GM21529 (cell line): Measurements from ENCODE around the gene RPS16.
"Not testable (repeated sequence)": the region's sequence is repeated elsewhere in the genome, so short reads cannot be mapped to it uniquely, and the experiment has no call there.

Experiments
- ATAC-seq: cut with Tn5 transposase; IDR thresholded peaks from one replicate; pipeline ENCODE4 v1.9.1; 2021; ENCODE audit not compliant: unreplicated experiment

The RPS16 gene

DNA sequence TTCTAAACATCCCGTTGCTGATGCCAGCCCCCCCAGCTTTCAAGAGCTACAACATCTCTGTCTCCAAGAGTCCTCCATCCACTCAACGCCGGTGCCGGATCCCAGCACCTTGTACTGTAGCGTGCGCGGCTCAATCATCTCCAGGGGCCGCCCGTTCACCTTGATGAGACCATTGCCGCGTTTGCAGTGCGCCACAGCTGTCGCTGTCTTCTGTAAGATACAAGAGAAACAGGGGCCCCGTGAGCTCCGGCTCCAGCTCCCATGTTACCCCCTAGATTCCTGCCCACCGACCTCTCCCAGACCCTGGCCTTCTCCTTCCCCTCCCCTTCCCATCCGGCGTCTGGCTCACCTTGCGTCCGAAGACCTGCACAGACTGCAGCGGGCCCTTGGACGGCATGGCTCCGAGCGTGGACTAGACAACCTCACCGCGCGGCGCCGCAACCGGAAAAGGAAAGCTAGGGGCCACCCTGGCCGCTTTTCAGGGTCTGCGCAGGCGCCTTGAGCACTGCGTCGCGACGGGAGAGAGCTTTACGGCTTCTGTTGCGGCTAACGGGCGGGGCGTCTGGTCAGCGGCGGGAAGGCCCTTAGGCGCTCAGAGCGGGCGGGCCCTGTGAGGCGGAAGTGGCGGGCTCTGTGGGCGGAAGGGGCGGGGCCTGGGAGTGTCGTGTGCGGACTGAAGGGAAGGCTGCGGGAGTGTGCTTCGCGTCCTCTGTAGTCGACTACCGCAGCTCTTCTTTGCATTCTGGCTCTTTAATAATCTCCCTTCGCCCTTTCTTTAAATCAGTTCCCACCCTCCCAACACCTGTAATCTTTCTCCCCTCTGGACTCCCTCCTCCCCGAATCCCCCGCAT, at the start of gene RPS16:
Gene RPS16, minus strand, starts transcription at position 451 of the 851 bp plus-strand sequence. Its CDS starts 54 bp downstream, at position 397.
- ATAC-seq = peak; percentile 79

DNA sequence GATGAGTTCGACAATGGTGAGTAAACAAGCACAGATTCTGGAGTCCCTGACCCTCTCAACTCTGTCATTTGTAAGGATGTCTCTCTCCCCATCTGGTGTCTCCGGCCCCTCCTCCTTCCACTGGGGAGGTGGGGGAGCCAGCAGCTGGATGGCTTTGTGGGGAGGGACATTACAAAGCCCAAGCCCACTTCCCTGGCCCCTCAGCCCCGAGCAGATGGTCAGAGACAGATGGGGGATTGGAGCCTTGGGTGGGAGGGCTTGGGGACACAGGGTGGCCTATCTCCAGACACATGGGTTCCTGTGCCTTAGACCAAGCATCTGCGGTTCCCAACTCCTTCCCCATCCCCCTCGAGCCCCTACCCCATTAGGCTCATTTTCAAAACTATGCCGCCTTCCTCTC, 47.4 kb upstream of the RPS16 start:
- ATAC-seq = no peak

DNA sequence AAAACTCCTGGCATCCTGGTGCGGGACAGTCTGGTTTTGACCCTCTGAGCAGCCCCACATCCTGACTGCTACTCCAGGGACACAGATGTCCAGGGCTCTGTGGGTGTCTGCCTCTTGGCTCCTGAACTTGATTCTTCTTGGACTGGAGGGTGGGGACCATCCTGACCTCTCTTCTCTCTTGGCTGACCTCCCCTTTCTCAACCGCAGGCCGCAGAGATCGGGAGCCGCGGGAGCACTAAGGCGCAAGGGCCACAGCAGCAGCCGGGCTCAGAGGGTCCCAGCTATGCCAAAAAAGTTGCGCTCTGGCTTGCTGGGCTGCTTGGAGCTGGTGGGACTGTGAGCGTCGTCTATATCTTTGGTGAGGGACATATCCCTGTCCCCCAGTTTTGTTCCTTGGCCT, 45.9 kb upstream of the RPS16 start:
- no peak for ATAC-seq

DNA sequence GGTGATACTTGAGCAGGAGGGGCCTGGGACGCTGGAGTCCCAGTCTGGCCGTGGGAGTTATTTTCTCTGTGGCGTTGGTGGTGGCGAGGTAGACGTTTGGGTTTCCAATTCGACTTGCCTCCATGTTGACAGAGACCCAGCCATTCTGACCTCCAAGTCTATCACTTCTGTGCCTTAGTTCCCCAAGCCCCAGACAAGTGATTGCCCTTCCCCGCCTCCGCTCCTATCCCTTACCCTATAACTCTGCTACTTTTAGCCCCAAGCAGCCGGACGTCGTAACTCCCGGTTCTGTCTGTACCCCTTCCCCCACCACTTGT, 45.4 kb upstream of the RPS16 start:
- ATAC-seq = peak; percentile 20

DNA sequence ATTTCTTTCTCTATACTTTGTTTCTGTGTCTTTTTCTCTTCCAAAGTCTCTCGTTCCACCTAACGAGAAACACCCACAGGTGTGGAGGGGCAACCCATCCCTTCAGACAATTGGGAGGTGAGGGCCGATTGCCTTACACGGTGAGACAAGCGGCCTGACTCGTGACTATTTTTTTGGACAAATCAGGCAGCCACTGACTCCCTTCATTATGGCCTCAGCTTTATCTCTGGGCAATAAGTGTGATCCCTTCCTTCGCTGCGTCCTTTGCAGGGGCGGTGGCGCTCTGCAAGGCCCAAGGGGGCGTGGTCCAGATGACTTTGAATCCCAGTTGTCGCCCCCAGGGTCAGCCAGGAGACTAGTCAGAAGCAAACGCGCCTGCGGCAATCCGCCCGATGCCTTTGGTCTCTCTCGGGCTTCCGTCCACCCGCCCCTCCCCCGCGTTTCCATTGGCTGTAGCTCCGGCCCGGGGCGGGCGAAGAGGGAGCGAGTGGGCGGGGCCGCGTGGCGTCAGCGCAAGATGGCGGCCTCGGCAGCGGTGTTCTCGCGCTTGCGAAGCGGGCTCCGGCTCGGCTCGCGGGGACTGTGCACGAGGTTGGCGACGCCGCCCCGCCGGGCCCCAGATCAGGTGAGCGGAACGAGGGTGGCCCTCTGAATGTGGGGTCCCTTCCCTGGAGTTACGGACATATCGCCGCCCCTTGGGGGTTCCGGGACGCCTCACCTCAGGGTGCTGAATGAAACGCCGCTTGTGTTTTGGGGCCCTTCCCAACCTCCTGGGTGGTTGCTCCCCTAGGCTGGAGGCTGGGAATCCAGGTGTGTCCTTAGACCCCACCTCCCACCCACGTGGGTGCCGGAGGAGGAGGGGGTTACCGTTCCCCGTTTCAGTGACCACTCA, 44.8 kb upstream of the RPS16 start, which contains the start of gene TIMM50:
Gene TIMM50, plus strand, starts transcription at position 502 of the 892 bp plus-strand sequence. Its CDS starts 16 bp downstream, at position 518.
- ATAC-seq = peak; percentile 85

DNA sequence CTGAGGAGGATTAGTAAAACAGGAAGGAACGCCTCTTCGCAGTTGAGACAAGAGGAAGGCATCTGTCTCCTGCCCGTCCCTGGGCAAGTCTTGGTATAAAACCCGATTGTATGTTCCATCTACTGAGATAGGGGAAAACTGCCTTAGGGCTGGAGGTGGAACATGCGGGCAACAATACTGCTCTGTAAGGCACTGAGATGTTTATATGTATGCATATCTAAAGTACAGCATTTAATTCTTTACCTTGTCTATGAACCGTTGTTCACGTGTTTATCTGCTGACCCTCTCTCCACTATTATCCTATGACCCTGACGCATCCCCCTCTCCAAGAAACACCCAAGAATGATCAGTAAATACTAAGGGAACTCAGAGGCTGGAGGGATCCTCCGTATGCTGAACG, 44.2 kb upstream of the RPS16 start:
- ATAC-seq = no peak

DNA sequence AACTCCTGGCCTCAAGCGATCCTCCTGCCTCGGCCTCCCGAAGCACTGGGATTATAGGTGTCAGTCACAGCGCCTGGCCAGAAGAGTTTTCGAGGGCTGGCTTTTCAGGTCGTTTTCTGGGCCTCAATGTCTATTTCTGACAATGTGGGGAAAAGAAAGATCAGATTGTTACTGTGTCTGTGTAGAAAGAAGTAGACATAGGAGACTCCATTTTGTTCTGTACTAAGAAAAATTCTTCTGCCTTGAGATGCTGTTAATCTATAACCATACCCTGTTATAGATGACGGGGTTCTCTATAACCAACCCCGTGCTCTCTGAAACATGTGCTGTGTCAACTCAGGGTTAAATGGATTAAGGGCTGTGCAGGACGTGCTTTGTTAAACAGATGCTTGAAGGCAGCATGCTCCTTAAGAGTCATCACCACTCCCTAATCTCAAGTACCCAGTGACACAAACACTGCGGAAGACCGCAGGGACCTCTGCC, 43.6 kb upstream of the RPS16 start:
- ATAC-seq = not testable (repeated sequence)

DNA sequence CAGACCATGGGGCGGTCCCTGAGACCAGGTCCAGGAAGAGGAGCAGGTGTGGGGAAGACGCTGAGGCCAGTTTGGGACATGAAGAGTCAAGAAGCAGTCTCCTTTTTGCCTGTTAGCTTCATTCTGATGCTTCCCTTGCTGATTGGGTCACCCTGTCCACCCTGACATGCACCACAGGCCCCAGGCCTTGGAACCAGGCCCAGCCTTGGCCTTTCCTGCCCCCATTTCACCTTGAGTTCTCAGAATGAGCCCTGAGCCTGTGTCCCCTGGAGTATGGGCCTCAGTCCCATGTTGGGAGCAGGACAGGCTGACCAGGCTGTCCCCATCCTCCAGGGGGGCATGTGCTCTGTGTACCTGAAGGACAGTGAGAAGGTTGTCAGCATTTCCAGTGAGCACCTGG, 40.0 kb upstream of the RPS16 start:
- no peak for ATAC-seq

DNA sequence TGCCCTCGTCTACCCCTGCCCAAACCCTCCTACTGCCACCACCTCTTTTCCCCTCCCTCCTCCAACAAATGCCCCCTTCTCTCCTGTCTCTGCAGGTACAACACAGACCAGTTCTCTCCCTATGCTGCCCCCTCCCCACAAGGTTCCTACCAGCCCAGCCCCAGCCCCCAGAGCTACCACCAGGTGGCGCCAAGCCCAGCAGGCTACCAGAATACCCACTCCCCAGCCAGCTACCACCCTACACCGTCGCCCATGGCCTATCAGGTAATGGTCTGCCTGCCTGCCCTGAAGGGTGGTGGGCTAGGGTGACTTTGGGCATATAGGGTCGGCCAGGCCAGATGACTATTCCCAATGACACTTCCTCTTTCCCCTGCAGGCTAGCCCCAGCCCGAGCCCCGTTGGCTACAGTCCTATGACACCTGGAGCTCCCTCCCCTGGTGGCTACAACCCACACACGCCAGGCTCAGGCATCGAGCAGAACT, 38.4 kb upstream of the RPS16 start:
- ATAC-seq = no peak

DNA sequence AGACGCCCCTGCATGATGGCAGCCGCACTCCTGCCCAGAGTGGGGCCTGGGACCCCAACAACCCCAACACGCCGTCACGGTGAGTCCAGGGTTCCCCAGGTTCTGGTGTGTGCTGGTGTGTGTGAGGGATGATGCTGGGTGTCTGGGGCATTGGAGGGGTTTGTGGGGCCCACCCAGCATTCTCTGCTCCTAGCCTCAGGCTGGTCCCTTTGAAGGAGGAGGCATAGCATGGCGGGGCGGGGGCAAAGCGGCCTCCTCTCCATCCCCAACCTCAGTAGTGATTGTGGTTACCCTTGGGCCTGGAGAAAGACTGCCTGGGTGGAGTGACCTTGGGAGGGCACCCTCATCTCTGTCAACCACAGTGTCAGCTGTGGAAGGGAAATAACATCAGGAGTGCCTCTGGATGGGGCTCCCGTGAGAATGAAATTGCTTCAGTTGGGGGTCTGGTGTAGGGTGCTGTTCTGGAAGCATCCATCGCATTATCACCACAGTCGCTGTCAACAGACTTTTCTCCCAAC, 37.8 kb upstream of the RPS16 start:
- no peak for ATAC-seq

DNA sequence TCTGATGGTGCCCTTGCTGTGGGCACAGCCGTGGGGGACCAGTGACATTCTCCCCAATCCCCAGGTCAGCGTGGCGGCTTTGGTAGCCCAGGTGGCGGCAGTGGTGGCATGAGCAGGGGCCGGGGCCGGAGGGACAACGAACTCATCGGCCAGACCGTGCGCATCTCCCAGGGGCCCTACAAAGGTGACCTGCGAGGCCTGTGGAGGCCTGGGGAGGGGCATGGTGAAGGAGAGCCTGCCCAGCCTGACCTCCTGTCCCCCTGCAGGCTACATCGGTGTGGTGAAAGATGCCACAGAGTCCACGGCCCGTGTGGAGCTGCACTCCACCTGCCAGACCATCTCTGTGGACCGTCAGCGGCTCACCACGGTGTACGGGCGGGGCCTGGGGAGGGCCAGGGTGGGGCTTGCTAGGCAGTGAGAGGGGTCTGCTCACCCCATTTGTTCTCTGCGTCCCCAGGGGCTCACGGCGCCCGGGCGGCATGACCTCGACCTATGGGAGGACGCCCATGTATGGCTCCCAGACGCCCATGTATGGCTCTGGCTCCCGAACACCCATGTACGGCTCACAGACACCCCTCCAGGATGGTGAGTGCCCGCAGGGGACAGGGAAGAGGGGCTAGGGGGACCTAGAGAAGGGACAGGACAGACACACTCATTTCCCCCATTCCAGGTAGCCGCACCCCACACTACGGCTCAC, 37.1 kb upstream of the RPS16 start:
- ATAC-seq = no peak

DNA sequence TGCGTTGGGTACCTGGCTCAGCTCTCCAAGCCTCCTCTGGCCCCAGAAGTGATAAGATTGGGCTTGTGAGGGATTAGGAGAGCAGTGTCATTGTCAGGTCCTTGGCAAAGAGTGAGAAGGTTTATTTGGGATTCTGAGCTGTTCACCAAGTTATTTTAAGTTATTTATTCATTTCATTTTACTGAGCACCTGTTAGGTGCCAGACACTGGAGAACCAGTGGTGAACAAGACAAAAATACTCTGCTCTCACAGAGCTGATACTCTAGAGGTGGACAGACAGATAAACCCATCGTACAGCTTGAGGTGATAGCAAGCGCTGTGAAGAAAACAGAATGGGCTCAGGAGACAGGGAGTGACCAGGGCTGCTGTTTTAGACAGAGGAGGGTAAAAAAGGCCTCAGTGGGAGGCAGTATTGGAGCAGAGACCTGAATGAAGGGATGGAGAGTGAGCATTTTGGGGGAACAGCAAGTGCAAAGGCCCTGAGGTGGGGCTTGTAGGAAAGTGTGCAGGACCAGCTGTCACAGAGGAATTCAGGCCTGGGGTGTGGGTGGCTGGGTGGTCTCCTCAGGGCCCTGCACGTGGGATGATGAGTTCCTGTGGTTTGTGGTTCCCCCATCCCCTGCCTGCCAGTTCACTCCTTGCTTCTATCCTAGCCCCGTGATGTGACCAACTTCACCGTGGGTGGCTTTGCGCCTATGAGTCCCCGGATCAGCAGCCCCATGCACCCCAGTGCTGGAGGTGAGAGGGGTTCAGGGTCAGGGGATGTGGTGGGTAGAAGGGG, 36.2 kb upstream of the RPS16 start:
- ATAC-seq = no peak

DNA sequence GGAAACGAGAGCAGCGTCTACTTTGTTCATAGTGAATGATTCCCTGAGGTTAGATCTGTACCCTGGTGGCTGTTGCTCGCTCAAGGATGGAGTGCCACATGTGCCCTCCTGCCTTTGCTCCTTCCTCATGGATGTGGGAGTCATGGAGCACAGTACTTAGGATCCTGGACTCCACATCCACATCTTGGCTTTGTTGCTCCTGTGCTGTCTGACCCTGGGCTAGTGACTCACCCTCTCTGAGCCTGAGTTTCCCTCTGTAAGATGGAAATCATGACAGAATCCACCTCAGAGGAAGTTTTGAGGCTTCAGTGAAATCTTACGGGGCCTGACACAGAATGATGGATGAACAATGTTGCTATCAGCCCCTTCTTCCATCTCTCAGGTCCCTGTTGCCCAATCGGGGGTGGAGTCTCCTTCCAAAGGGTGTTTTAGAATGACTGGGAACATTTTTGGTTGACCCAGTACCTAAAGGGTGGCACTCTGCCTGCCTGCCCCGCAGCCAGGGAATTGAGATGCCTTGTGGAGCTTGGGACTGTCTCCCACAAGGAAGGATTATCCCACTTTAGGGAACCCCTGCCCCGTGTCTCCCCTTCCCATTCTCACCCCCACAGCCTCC, 35.1 kb upstream of the RPS16 start:
- ATAC-seq = no peak

DNA sequence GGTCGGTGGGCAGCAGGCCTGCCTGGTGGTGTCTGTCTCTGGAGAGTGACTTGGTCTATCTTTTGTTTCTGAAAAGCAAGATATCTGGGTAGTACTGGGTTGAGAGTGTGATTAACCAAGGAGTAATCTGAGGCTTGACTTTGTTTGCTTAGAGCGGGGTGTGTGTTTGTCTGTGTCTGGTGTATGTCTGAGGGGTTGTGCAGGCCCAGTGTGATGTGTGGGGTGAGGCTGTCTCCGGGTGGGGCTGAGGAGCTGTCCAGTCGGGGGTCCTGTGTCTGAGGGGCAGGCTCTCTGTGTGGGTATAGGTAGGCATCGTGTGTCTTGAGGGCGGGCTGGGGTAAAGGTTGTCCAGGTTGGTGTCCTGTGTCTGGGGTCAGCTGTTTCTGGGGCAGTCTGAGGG, 33.8 kb upstream of the RPS16 start:
- ATAC-seq = no peak

DNA sequence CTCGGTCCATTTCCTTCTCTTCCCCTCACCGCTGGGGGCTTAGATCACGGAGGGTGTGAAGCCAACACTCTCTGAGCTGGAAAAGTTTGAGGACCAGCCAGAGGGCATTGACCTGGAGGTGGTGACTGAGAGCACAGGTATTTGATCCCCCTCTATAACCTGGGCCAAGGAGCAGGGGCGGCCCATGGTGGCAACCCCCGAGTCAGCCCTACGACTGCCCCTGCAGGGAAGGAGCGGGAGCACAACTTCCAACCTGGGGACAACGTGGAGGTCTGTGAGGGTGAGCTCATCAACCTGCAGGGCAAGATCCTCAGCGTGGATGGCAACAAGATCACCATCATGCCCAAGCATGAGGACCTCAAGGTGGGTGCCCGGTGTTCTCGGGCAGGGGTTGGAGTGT, 33.3 kb upstream of the RPS16 start:
- no peak for ATAC-seq

DNA sequence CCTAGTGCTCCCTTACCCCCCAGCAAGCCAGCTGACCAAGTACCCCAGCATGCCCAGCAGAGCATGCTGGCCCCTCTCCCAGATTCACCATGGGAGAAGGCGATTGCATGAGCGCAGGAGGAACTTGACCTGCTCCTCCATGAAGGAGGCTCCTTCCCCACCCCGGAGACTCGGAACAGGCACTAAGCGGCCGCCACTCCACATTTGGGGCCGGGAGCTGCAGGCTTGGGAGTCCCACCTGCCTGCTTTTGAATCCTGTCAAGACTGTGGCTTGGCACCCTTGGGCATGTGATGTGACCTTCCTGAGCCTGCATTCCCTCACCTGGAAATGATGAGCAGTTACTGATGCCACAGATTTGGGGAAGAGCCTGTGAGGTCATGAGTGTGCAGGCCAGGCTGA, 32.2 kb upstream of the RPS16 start:
- ATAC-seq = no peak

DNA sequence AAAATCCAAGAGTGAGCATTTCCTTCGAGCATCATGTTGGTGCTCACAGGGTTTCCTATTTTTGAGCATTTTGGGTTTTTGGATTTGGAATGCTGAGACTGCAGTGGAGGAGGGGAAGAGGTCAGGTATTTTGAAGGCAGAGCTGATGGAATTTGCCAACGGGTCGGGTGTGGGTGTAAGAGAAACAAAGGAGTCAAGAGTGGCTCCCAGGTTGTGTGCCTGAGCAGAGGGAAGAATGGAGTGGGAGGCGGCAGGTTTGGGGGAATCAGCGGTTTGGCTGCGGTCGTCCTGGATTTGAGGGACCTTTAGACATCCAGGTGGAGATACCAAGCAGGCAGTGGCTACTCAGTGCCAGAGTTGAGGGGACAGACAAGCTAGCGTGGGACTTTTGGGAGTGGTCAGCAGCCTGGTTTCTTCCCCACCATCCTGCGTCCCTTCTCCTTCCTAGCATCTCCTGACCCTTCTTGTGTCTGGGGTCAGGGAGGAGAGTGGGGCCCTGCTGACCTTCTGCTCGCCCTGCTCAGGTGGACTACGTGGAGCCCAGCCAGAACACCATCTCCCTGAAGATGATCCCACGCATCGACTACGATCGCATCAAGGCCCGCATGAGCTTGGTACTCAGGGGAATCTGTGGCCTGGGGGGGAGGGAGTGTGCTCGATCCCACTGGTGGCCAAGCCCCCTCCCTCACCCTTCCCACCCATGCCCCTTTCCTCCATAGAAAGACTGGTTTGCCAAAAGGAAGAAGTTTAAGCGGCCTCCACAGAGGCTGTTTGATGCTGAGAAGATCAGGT, 30.4 kb upstream of the RPS16 start:
- ATAC-seq = no peak

DNA sequence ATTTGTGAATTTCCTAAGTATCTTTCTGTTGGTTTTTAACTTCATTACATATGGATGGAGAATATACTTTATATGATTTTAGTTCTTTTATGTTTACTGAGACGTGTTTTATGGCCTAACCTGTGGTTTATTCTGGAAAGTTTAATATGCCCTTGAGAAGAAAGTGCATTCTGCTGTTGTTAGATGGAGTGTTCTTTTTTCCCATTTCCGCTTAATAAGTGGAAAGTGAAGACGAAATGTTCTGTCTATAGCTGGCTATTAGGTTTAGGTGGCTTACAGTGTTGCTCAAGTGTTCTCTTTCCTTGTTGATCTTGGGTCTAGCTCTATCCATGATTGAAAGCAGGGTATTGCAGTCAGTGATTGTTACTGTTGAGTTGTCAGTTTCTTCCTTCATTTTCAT, 27.7 kb upstream of the RPS16 start:
- no peak for ATAC-seq

DNA sequence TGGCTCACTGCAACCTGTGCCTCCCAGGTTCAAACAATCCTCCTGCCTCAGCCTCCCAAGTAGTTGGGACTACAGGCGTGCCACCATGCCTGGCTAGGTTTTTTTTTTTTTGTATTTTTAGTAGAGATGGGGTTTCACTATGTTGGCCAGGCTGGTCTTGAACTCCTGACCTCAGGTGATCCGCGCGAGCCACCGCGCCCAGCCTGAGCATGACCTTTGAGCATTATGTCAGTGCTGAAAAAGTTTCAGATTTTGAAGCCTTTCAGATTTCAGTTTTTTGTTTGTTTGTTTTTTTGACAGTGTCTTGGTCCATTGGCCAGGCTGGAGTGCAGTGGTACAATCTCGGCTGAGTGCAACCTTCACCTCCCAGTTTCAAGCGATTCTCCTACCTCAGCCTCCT, 15.5 kb upstream of the RPS16 start:
- ATAC-seq = not testable (repeated sequence)
